A673 (cell line): Measurements from ENCODE around the gene LTB4R. TPM values are rescaled to one million over a fixed set of nuclear protein-coding genes. Genes with fewer than 3 reads are reported as not detected.

ENCODE experiments used
- BruUV-seq: library from RNA; stranded (reverse); fragments of 400-500 nt; replicated peaks from 2 replicates; lab custom pipeline; 2021; lab: Mats Ljungman, UMichigan
- CTCF ChIA-PET: fragments of 300-600 bp; sonication (Branson Sonifier 250); formaldehyde crosslinking; loops from one replicate; lab custom pipeline; 2022; ENCODE audit warnings: antibody characterized with exemption; lab: Charles Lee
- POLR2A ChIA-PET: fragments of 300-600 bp; sonication (Branson Sonifier 250); formaldehyde crosslinking; loops from one replicate; lab custom pipeline; 2022; ENCODE audit warnings: antibody characterized with exemption; ENCODE audit not compliant: low non-redundant PET; lab: Charles Lee
- DNase-seq: peaks from one replicate; pipeline ENCODE4 v3.0.0-alpha.2; 2015; ENCODE audit warnings: low spot score
- H3K27ac ChIP-seq: fragments of 200-600 bp; sonication (generic); 2 replicates; pipeline ENCODE4 v1.5.1; 2016; ENCODE audit warnings: mixed run types, low read depth, mild to moderate bottlenecking, mixed read lengths, antibody characterized with exemption, low read length; ENCODE audit not compliant: poor library complexity, severe bottlenecking
- H3K27me3 ChIP-seq: fragments of 200-600 bp; sonication (generic); replicated peaks from 2 replicates; pipeline ENCODE4 v1.6.1; 2017; ENCODE audit warnings: mixed run types, low read depth, mild to moderate bottlenecking, mixed read lengths, antibody characterized with exemption, low read length; ENCODE audit not compliant: insufficient read depth, poor library complexity
- H3K36me3 ChIP-seq: fragments of 200-600 bp; sonication (generic); 2 replicates; pipeline ENCODE4 v1.6.1; 2016; ENCODE audit warnings: mixed run types, mild to moderate bottlenecking, mixed read lengths, antibody characterized with exemption, low read length; ENCODE audit not compliant: insufficient read depth, poor library complexity, severe bottlenecking
- H3K4me1 ChIP-seq: fragments of 200-600 bp; sonication (generic); 2 replicates; pipeline ENCODE4 v1.6.1; 2017; ENCODE audit warnings: mixed run types, mild to moderate bottlenecking, mixed read lengths, antibody characterized with exemption, low read length; ENCODE audit not compliant: insufficient read depth, poor library complexity, severe bottlenecking
- H3K4me3 ChIP-seq: fragments of 200-600 bp; sonication (generic); 2 replicates; pipeline ENCODE4 v1.5.1; 2016; ENCODE audit warnings: low read depth, mixed run types, mild to moderate bottlenecking, mixed read lengths, low read length; ENCODE audit not compliant: poor library complexity, severe bottlenecking
- H3K9me3 ChIP-seq: fragments of 200-600 bp; sonication (generic); 2 replicates; pipeline ENCODE4 v1.6.1; 2016; ENCODE audit warnings: mixed run types, low read depth, mild to moderate bottlenecking, mixed read lengths, antibody characterized with exemption, low read length; ENCODE audit not compliant: poor library complexity, severe bottlenecking
- CTCF ChIP-seq: fragments of 300-800, 200-600 bp; sonication (generic); conservative IDR thresholded peaks from 2 replicates; pipeline ENCODE4 v1.5.1; 2017; ENCODE audit warnings: low read depth, mild to moderate bottlenecking, antibody characterized with exemption, low read length, moderate library complexity, mixed read lengths
- EZH2 ChIP-seq: fragments of 200-600 bp; sonication (generic); IDR thresholded peaks from 2 replicates; pipeline ENCODE4 v1.6.1; 2017; ENCODE audit warnings: borderline replicate concordance, low read depth, mild to moderate bottlenecking, mixed read lengths, antibody characterized with exemption, low read length; ENCODE audit not compliant: poor library complexity, severe bottlenecking
- intact Hi-C: fragments of 100-400 bp; cut with micrococcal nuclease; formaldehyde crosslinking; loops from one replicate; pipeline ENCODE4 v1.10.0; 2022; ENCODE audit not compliant: unreplicated experiment
- total RNA-seq: library from RNA; stranded (reverse); gene quantifications from 2 replicates; pipeline ENCODE4 v1.2.3, GENCODE V29; 2021

The LTB4R gene
- total RNA-seq, 1 experiment from 2014 or later = 6.6 TPM

- DNase-seq = no peak
- TF ChIP-seq CTCF (no peak), EZH2 (no peak)
- H3K36me3 ChIP-seq = no peaks in the 10 kb centered on the region
- no peaks in the 10 kb centered on the region for H3K9me3 ChIP-seq
- intact Hi-C loops = no loop called here
- POLR2A ChIA-PET = no interaction called here
- BruUV-seq = no TSS peak
- CTCF ChIA-PET = no interaction called here
- H3K4me3 ChIP-seq = no peak overlapping the region
- peaks cover 9% of the 10 kb centered on the region for H3K4me1 ChIP-seq
- H3K27me3 ChIP-seq = no peaks in the 10 kb centered on the region
- no peak overlapping the region for H3K27ac ChIP-seq
Measured at GRCh38 chr14:24362241-24362960, 51.1 kb downstream of the LTB4R start.

GRCh38 chr14:24363401-24363800 lies 52.1 kb downstream of the LTB4R start:
- ChIA-PET POLR2A (no interaction called here), CTCF (interaction anchor here (0.6 kb wide), 1 partner anchor 35 kb away, joined by 4 read pairs; the partner anchor contains the start of gene NYNRIN)
- no peak overlapping the region for H3K4me3 ChIP-seq
- no peaks in the 10 kb centered on the region for H3K36me3 ChIP-seq
- intact Hi-C loops = no loop called here
- TF ChIP-seq CTCF (no peak), EZH2 (no peak)
- no peak for DNase-seq
- H3K27ac ChIP-seq = no peak overlapping the region
- no peaks in the 10 kb centered on the region for H3K27me3 ChIP-seq
- peaks cover 12% of the 10 kb centered on the region for H3K4me1 ChIP-seq
- no peaks in the 10 kb centered on the region for H3K9me3 ChIP-seq
- BruUV-seq = no TSS peak

- ChIA-PET POLR2A (no interaction called here), CTCF (interaction anchor here (2.1 kb wide), 1 partner anchor 67 kb away, joined by 14 read pairs; no protein-coding TSS in a partner anchor)
- H3K27me3 ChIP-seq = no peaks in the 10 kb centered on the region
- TF ChIP-seq CTCF (no peak), EZH2 (no peak)
- no peak overlapping the region for H3K27ac ChIP-seq
- no TSS peak for BruUV-seq
- H3K9me3 ChIP-seq = no peaks in the 10 kb centered on the region
- no peak overlapping the region for H3K4me3 ChIP-seq
- H3K36me3 ChIP-seq = no peaks in the 10 kb centered on the region
- DNase-seq = no peak
- intact Hi-C loops = loop anchor here (2.0 to 5.0 kb wide), 2 partner anchors 47 to 66 kb away; no protein-coding TSS in a partner anchor
- peaks cover 12% of the 10 kb centered on the region for H3K4me1 ChIP-seq
Measured at GRCh38 chr14:24364841-24365240, 53.5 kb downstream of the LTB4R start.
